IMR-90 (cell line): ENCODE measurements around the gene ADAMTSL1. TPM values are rescaled to one million over a fixed set of nuclear protein-coding genes. Genes with fewer than 3 reads are reported as not detected.

ENCODE experiments used
- ATAC-seq: fragments of 200-7000 bp; cut with Tn5 transposase; 2 replicates; pipeline ENCODE4 v1.9.1; 2020; ENCODE audit warnings: low read depth, mild to moderate bottlenecking, moderate library complexity
- BruUV-seq: library from RNA; stranded (reverse); fragments of 400-500 nt; replicated peaks from 2 replicates; lab custom pipeline; 2021; lab: Mats Ljungman, UMichigan
- CTCF ChIA-PET: fragments of 300-600 bp; formaldehyde crosslinking; extraction: SDS; loops from one replicate; lab custom pipeline; 2021; ENCODE audit warnings: antibody characterized with exemption; lab: Yijun Ruan, JAX
- POLR2A ChIA-PET: fragments of 300-600 bp; sonication (Branson Sonifier 250); formaldehyde crosslinking; loops from one replicate; lab custom pipeline; 2022; ENCODE audit warnings: antibody characterized with exemption; ENCODE audit not compliant: unreplicated experiment; lab: Charles Lee
- DNase-seq: peaks from one replicate; pipeline ENCODE4 v3.0.0; 2013
- H2AFZ ChIP-seq: replicated peaks from 2 replicates; pipeline ENCODE3; 2013; ENCODE audit warnings: low read length, mild to moderate bottlenecking; ENCODE audit not compliant: poor library complexity
- H2AK5ac ChIP-seq: 2 replicates; pipeline ENCODE4 v1.6.1; 2013; ENCODE audit warnings: low read depth, low read length, inconsistent platforms
- H2AK9ac ChIP-seq: replicated peaks from 2 replicates; pipeline ENCODE3; 2013; ENCODE audit warnings: mild to moderate bottlenecking, low read depth, low read length, moderate library complexity; ENCODE audit not compliant: poor library complexity
- H2BK120ac ChIP-seq: 2 replicates; pipeline ENCODE4 v1.6.1; 2013; ENCODE audit warnings: low read depth, low read length, inconsistent platforms
- H2BK15ac ChIP-seq: 3 replicates; pipeline ENCODE4 v1.6.1; 2013; ENCODE audit warnings: low read depth, low read length, inconsistent platforms
- H2BK20ac ChIP-seq: 2 replicates; pipeline ENCODE4 v1.6.1; 2013; ENCODE audit warnings: low read depth, mild to moderate bottlenecking, inconsistent platforms, low read length, moderate library complexity
- H2BK5ac ChIP-seq: 2 replicates; pipeline ENCODE4 v1.6.1; 2013; ENCODE audit warnings: mild to moderate bottlenecking, low read depth, low read length, inconsistent platforms; ENCODE audit not compliant: poor library complexity, severe bottlenecking
- H3K14ac ChIP-seq: replicated peaks from 2 replicates; pipeline ENCODE4 v1.6.1; 2013; ENCODE audit warnings: low read depth, low read length, inconsistent platforms
- H3K18ac ChIP-seq: 2 replicates; pipeline ENCODE4 v1.6.1; 2013; ENCODE audit warnings: low read depth, low read length, control low read depth
- H3K23ac ChIP-seq: 2 replicates; pipeline ENCODE4 v1.6.1; 2013; ENCODE audit warnings: low read depth, low read length, inconsistent platforms
- H3K27ac ChIP-seq: 2 replicates; pipeline ENCODE4 v1.5.1; 2013; ENCODE audit warnings: mild to moderate bottlenecking, control low read depth, low read length; ENCODE audit not compliant: insufficient read depth
- H3K27me3 ChIP-seq: 2 replicates; pipeline ENCODE4 v1.6.1; 2013; ENCODE audit warnings: low read length; ENCODE audit not compliant: control insufficient read depth, insufficient read depth
- H3K36me3 ChIP-seq: 2 replicates; pipeline ENCODE4 v1.6.1; 2013; ENCODE audit warnings: low read length, mixed read lengths; ENCODE audit not compliant: control insufficient read depth, insufficient read depth
- H3K4ac ChIP-seq: 2 replicates; pipeline ENCODE4 v1.6.1; 2013; ENCODE audit warnings: low read depth, low read length, inconsistent platforms
- H3K4me1 ChIP-seq: 2 replicates; pipeline ENCODE4 v1.6.1; 2013; ENCODE audit warnings: low read length, mixed read lengths; ENCODE audit not compliant: control insufficient read depth, insufficient read depth
- H3K4me2 ChIP-seq: 2 replicates; pipeline ENCODE4 v1.6.1; 2013; ENCODE audit warnings: low read depth, mild to moderate bottlenecking, control low read depth, low read length, moderate library complexity
- H3K4me3 ChIP-seq: 2 replicates; pipeline ENCODE4 v1.5.1; 2013; ENCODE audit warnings: low read depth, mild to moderate bottlenecking, control low read depth, low read length, moderate library complexity; ENCODE audit not compliant: insufficient read depth
- H3K56ac ChIP-seq: 2 replicates; pipeline ENCODE4 v1.6.1; 2013; ENCODE audit warnings: low read length, inconsistent platforms; ENCODE audit not compliant: insufficient read depth; ENCODE audit errors: extremely low read depth
- H3K79me1 ChIP-seq, 2 experiments: 2 replicates each; pipeline ENCODE4 v1.6.1; 2013; ENCODE audit warnings: low read length in 2 of 2, inconsistent platforms in 1 of 2, low read depth in 1 of 2
- H3K9ac ChIP-seq: 2 replicates; pipeline ENCODE4 v1.6.1; 2013; ENCODE audit warnings: low read depth, low read length, control low read depth
- H3K9me1 ChIP-seq: 2 replicates; pipeline ENCODE4 v1.6.1; 2013; ENCODE audit warnings: low read length, inconsistent platforms; ENCODE audit not compliant: insufficient read depth
- H3K9me3 ChIP-seq: 2 replicates; pipeline ENCODE4 v1.6.1; 2013; ENCODE audit warnings: low read length; ENCODE audit not compliant: control insufficient read depth, insufficient read depth
- H4K20me1 ChIP-seq: 2 replicates; pipeline ENCODE4 v1.6.1; 2013; ENCODE audit warnings: low read length, inconsistent platforms; ENCODE audit not compliant: insufficient read depth
- H4K5ac ChIP-seq: 2 replicates; pipeline ENCODE4 v1.6.1; 2013; ENCODE audit warnings: mild to moderate bottlenecking, low read depth, low read length, control low read depth
- H4K8ac ChIP-seq, 2 experiments: 2 replicates each; pipeline ENCODE4 v1.6.1; 2013; ENCODE audit warnings: low read depth in 2 of 2, low read length in 2 of 2, control low read depth in 1 of 2, inconsistent platforms in 1 of 2
- H4K91ac ChIP-seq: 2 replicates; pipeline ENCODE4 v1.6.1; 2013; ENCODE audit warnings: low read depth, low read length, inconsistent platforms; ENCODE audit not compliant: insufficient read depth
- BHLHE40 ChIP-seq: fragments of 150-350 bp; IDR thresholded peaks from 2 replicates; pipeline ENCODE4 v1.6.1; 2016; ENCODE audit warnings: mild to moderate bottlenecking, low read depth, low read length
- CEBPB ChIP-seq: IDR thresholded peaks from 2 replicates; pipeline ENCODE4 v1.6.1; 2012; ENCODE audit warnings: low read depth, low read length, improper control_type of control experiment
- CTCF ChIP-seq: conservative IDR thresholded peaks from 2 replicates; pipeline ENCODE4 v1.5.1; 2012; ENCODE audit warnings: mild to moderate bottlenecking, low read depth, low read length, improper control_type of control experiment
- FOS ChIP-seq: fragments of 150-350 bp; IDR thresholded peaks from 2 replicates; pipeline ENCODE4 v1.6.1; 2016; ENCODE audit warnings: low read depth, low read length
- MAFK ChIP-seq: IDR thresholded peaks from 2 replicates; pipeline ENCODE4 v1.6.1; 2012; ENCODE audit warnings: low read depth, low read length, improper control_type of control experiment
- MAZ ChIP-seq: IDR thresholded peaks from 2 replicates; pipeline ENCODE4 v1.6.1; 2012; ENCODE audit warnings: low read depth, mild to moderate bottlenecking, low read length, improper control_type of control experiment, moderate library complexity, borderline replicate concordance
- MXI1 ChIP-seq: IDR thresholded peaks from 2 replicates; pipeline ENCODE4 v1.6.1; 2012; ENCODE audit warnings: low read depth, mild to moderate bottlenecking, low read length, moderate library complexity, borderline replicate concordance
- NFE2L2 ChIP-seq: fragments of 150-350 bp; IDR thresholded peaks from 2 replicates; pipeline ENCODE4 v1.6.1; 2016; ENCODE audit warnings: low read depth, mild to moderate bottlenecking, low read length
- POLR2A ChIP-seq: IDR thresholded peaks from 2 replicates; pipeline ENCODE4 v1.6.1; 2012; ENCODE audit warnings: mild to moderate bottlenecking, low read depth, low read length
- RFX5 ChIP-seq: IDR thresholded peaks from 2 replicates; pipeline ENCODE4 v1.8.0; 2012; ENCODE audit warnings: low read depth, mild to moderate bottlenecking, low read length, moderate library complexity
- SMC3 ChIP-seq: fragments of 150-350 bp; IDR thresholded peaks from 2 replicates; pipeline ENCODE4 v1.6.1; 2016; ENCODE audit warnings: low read depth, mild to moderate bottlenecking, antibody characterized with exemption, low read length, moderate library complexity
- USF2 ChIP-seq: fragments of 150-350 bp; IDR thresholded peaks from 2 replicates; pipeline ENCODE4 v1.6.1; 2017; ENCODE audit warnings: mild to moderate bottlenecking, antibody characterized with exemption, low read length, low read depth
- dilution Hi-C: fragments of 300-500 bp; cut with HindIII; formaldehyde crosslinking; loops from one replicate; pipeline ENCODE4 v1.14.3; 2018; ENCODE audit warnings: low sequenced_read_pairs; ENCODE audit not compliant: unreplicated experiment
- in situ Hi-C: fragments of 300-500 bp; cut with MboI; formaldehyde crosslinking; loops from 3 replicates; pipeline ENCODE4 v1.14.3; 2019; ENCODE audit warnings: low sequenced_read_pairs, inconsistent platforms, mixed read lengths
- intact Hi-C: fragments of 100-400 bp; cut with micrococcal nuclease; formaldehyde crosslinking; loops from 2 replicates; pipeline ENCODE4 v1.10.0; 2022
- polyA plus RNA-seq, 3 experiments: library from polyadenylated mRNA; depleted of rRNA; stranded (reverse); fragments of >200 nt; gene quantifications; 2 replicates each; pipeline ENCODE4 v1.2.3, GENCODE V29; 2012; ENCODE audit warnings: low replicate concordance in 1 of 3
- total RNA-seq: library from RNA; depleted of rRNA; stranded (reverse); fragments of >200 nt; gene quantifications from 2 replicates; pipeline ENCODE4 v1.2.3, GENCODE V29; 2012

Gene ADAMTSL1
- total and polyA plus RNA-seq, 2 of the 4 experiments (the other 2 are of a cell fraction), result 38.2 to 62.2 TPM

GRCh38 chr9:18611971-18612370 lies 138.0 kb downstream of the ADAMTSL1 start:
- Histone ChIP-seq H2BK15ac (no peak overlapping the region), H2BK120ac (no peak overlapping the region), H4K5ac (no peak overlapping the region), H3K79me1 (no peaks in the 10 kb centered on the region), H2BK20ac (no peak overlapping the region), H2AK9ac (no peak overlapping the region), H2AK5ac (no peak overlapping the region), H2AFZ (no peak overlapping the region), H3K56ac (no peak overlapping the region), H3K14ac (no peak overlapping the region), H3K36me3 (no peaks in the 10 kb centered on the region), H3K9ac (no peak overlapping the region), H3K9me1 (no peaks in the 10 kb centered on the region), H3K4me1 (no peaks in the 10 kb centered on the region), H3K4me3 (no peak overlapping the region), H4K8ac (no peak overlapping the region), H3K18ac (no peak overlapping the region), H3K4me2 (no peak overlapping the region), H3K4ac (no peak overlapping the region), H2BK5ac (no peak overlapping the region), H3K27ac (no peak overlapping the region), H4K91ac (no peak overlapping the region), H3K23ac (no peak overlapping the region), H3K9me3 (no peaks in the 10 kb centered on the region), H3K27me3 (no peaks in the 10 kb centered on the region), H4K20me1 (no peaks in the 10 kb centered on the region)
- TF ChIP-seq USF2 (no peak), MXI1 (no peak), CEBPB (no peak), SMC3 (no peak), CTCF (no peak), MAFK (no peak), RFX5 (no peak), BHLHE40 (no peak), MAZ (no peak), FOS (no peak), POLR2A (no peak), NFE2L2 (no peak)
- POLR2A ChIA-PET, result no interaction called here
- ATAC-seq (no peak), DNase-seq (no peak)
- no TSS peak for BruUV-seq
- in situ Hi-C loops, result no loop called here
- dilution Hi-C loops, result no loop called here
- CTCF ChIA-PET, result no interaction called here
- intact Hi-C loops, result no loop called here
